DND-41 (cell line): Measurements from ENCODE around the gene DIAPH2.

Source experiments
- CTCF ChIP-seq: IDR thresholded peaks from 2 replicates; pipeline ENCODE4 v1.5.1; 2012; ENCODE audit warnings: borderline replicate concordance, low read length, moderate library complexity, mild to moderate bottlenecking; ENCODE audit not compliant: poor library complexity, severe bottlenecking; ENCODE audit errors: extremely low read depth
- EZH2 ChIP-seq: IDR thresholded peaks from 3 replicates; pipeline ENCODE4 v1.6.1; 2012; ENCODE audit warnings: borderline replicate concordance, low read depth, mild to moderate bottlenecking, moderate library complexity, low read length, inconsistent platforms; ENCODE audit not compliant: severe bottlenecking

GRCh38 chrX:97155816-97156215 lies 471.2 kb downstream of the DIAPH2 start:
- TF ChIP-seq EZH2 (no peak), CTCF (no peak)
